ENCODE data around the gene FAT1. TPM values are rescaled to one million over a fixed set of nuclear protein-coding genes. Genes with fewer than 3 reads are reported as not detected.

Gene FAT1
- total and polyA plus RNA-seq, 9 of the 15 experiments (the other 6 are each of a cell fraction or from before 2014, with no cell fraction given): 6.0 to 38.4 (median 21.4) TPM

GRCh38 chr4:186689476-186689875 is 34.2 kb downstream of the FAT1 start:
- in situ Hi-C loops (cut with MboI): no loop called here
- Histone ChIP-seq H3K9me1 (ENCODE audit: control insufficient read depth, insufficient read depth, low read length) (no peaks in the 10 kb centered on the region), H3K27me3 (ENCODE audit: control insufficient read depth in 2 of 2, insufficient read depth in 2 of 2, low read length in 2 of 2) (no peaks in the 10 kb centered on the region), H4K20me1 (replicated peaks; ENCODE audit: control insufficient read depth, insufficient read depth, low read length) (no peaks in the 10 kb centered on the region), H3K27ac (ENCODE audit: extremely low read depth, low read depth, low read length) (no peak overlapping the region), H3K36me3 (ENCODE audit: control insufficient read depth, insufficient read depth, low read length) (no peaks in the 10 kb centered on the region), H3K4me2 (ENCODE audit: insufficient read depth, low read length) (no peak overlapping the region), H3K9me3 (replicated peaks; ENCODE audit: control insufficient read depth, insufficient read depth, low read depth, low read length) (no peaks in the 10 kb centered on the region), H3K4me1 (replicated peaks in 1 of 2; ENCODE audit: control insufficient read depth in 2 of 2, insufficient read depth in 2 of 2, low read length in 2 of 2) (peaks cover 4 to 8% of the 10 kb centered on the region in 2 experiments; a peak in 3 of 5 replicates), H3K79me2 (ENCODE audit: control insufficient read depth, insufficient read depth, low read length) (no peaks in the 10 kb centered on the region), H2AFZ (ENCODE audit: low read depth, low read length) (no peak overlapping the region), H3K4me3 (no peak overlapping the region), H3K9ac (ENCODE audit: insufficient read depth in 1 of 2, low read depth in 2 of 2, low read length in 2 of 2) (no peak overlapping the region)
- FAIRE-seq: no peak
- ATAC-seq: no peak
- TF ChIP-seq ZNF121 (CRISPR knock-in tag; conservative IDR thresholded peaks at IDR 0.05) (no peak), ZNF24 (IDR thresholded peaks at IDR 0.05) (no peak)
- 53% methylated on average over 7 of the region's 7 CpGs for WGBS (ENCODE audit: insufficient coverage, low coverage, missing lambda C conversion rate)
- ChIA-PET POLR2A (no interaction called here), CTCF (ENCODE audit: low intra/inter-chr PET ratio) (no interaction called here)
- intact Hi-C loops (cut with micrococcal nuclease): no loop called here
- BruUV-seq (replicated peaks): no TSS peak
- DNase-seq (ENCODE audit: extremely low read depth in 1 of 4, low spot score in 3 of 4): no peak

GRCh38 chr4:186688150-186688943 is 35.3 kb downstream of the FAT1 start:
- Histone ChIP-seq H3K36me3 (ENCODE audit: control insufficient read depth, insufficient read depth, low read length) (no peaks in the 10 kb centered on the region), H3K9ac (ENCODE audit: insufficient read depth in 1 of 2, low read depth in 2 of 2, low read length in 2 of 2) (no peak overlapping the region), H3K79me2 (ENCODE audit: control insufficient read depth, insufficient read depth, low read length) (no peaks in the 10 kb centered on the region), H2AFZ (ENCODE audit: low read depth, low read length) (no peak overlapping the region), H3K9me3 (replicated peaks; ENCODE audit: control insufficient read depth, insufficient read depth, low read depth, low read length) (no peaks in the 10 kb centered on the region), H4K20me1 (replicated peaks; ENCODE audit: control insufficient read depth, insufficient read depth, low read length) (no peaks in the 10 kb centered on the region), H3K9me1 (ENCODE audit: control insufficient read depth, insufficient read depth, low read length) (no peaks in the 10 kb centered on the region), H3K4me1 (replicated peaks in 1 of 2; ENCODE audit: control insufficient read depth in 2 of 2, insufficient read depth in 2 of 2, low read length in 2 of 2) (peaks cover 2% of the 10 kb centered on the region in 2 experiments; a peak in 2 of 5 replicates), H3K27ac (ENCODE audit: extremely low read depth, low read depth, low read length) (no peak overlapping the region), H3K27me3 (ENCODE audit: control insufficient read depth in 2 of 2, insufficient read depth in 2 of 2, low read length in 2 of 2) (no peaks in the 10 kb centered on the region), H3K4me2 (ENCODE audit: insufficient read depth, low read length) (no peak overlapping the region), H3K4me3 (no peak overlapping the region)
- in situ Hi-C loops (cut with MboI): no loop called here
- intact Hi-C loops (cut with micrococcal nuclease): no loop called here
- no peak for FAIRE-seq
- no TSS peak for BruUV-seq (replicated peaks)
- DNase-seq (ENCODE audit: extremely low read depth in 1 of 4, low spot score in 3 of 4): no peak
- POLR2A ChIA-PET: interaction anchor here (0.6 kb wide), 1 partner anchor 250 kb away, joined by 3 read pairs; no protein-coding TSS in a partner anchor
- CTCF ChIA-PET (ENCODE audit: low intra/inter-chr PET ratio): no interaction called here
- no peak for ATAC-seq
- 36% methylated on average over 10 of the region's 12 CpGs for WGBS (ENCODE audit: insufficient coverage, low coverage, missing lambda C conversion rate)
- TF ChIP-seq SPI1 (IDR thresholded peaks at IDR 0.05; ENCODE audit: borderline replicate concordance, low read depth, low read length) (no peak), KDM5B (IDR thresholded peaks at IDR 0.05; ENCODE audit: insufficient replicate concordance, low read depth, low read length) (no peak), RBM22 (IDR thresholded peaks at IDR 0.05; ENCODE audit: low read depth, low read length, poor library complexity, severe bottlenecking) (no peak), NCOA6 (IDR thresholded peaks at IDR 0.05) (no peak), PCBP1 (IDR thresholded peaks at IDR 0.05; ENCODE audit: low read depth, low read length, poor library complexity, severe bottlenecking) (no peak), GMEB1 (CRISPR knock-in tag; IDR thresholded peaks at IDR 0.05) (no peak), COPS2 (conservative IDR thresholded peaks at IDR 0.05) (no peak), CBFA2T3 (IDR thresholded peaks at IDR 0.05) (no peak), ZNF263 (CRISPR knock-in tag; IDR thresholded peaks at IDR 0.05; ENCODE audit: borderline replicate concordance) (no peak), NR0B1 (IDR thresholded peaks at IDR 0.05; ENCODE audit: partially characterized antibody) (no peak), POU5F1 (IDR thresholded peaks at IDR 0.05; ENCODE audit: borderline replicate concordance, low read depth, low read length, partially characterized antibody) (no peak)
